Measurements from ENCODE around the gene MICU1.

Gene MICU1

GRCh38 chr10:72320676-72321247 lies 305.1 kb downstream of the MICU1 start (continued):
- 0 out of 2 replicates have a peak, but pooled peaks have one; percentile 55 for TF ChIP-seq TSHZ2 (CRISPR knock-in tag; IDR thresholded peaks at IDR 0.05)
- TF ChIP-seq POU6F1 (CRISPR knock-in tag; IDR thresholded peaks at IDR 0.05; ENCODE audit: borderline replicate concordance, low read depth): no peak
- 0 out of 2 replicates have a peak, but pooled peaks have one; percentile 67 for TF ChIP-seq SNAI2 (CRISPR knock-in tag; IDR thresholded peaks at IDR 0.05)
- no peak for TF ChIP-seq BACH2 (CRISPR knock-in tag; IDR thresholded peaks at IDR 0.05; ENCODE audit: borderline replicate concordance)
- no peak for TF ChIP-seq OSR1 (CRISPR knock-in tag; IDR thresholded peaks at IDR 0.05)
- no peak for TF ChIP-seq ZNF565 (CRISPR knock-in tag; conservative IDR thresholded peaks at IDR 0.05; ENCODE audit: low read depth)

- TF ChIP-seq TSHZ2 (CRISPR knock-in tag; IDR thresholded peaks at IDR 0.05): 0 out of 2 replicates have a peak, but pooled peaks have one; percentile 47
- TF ChIP-seq ZFP3 (CRISPR knock-in tag; IDR thresholded peaks at IDR 0.05): 0 out of 2 replicates have a peak, but pooled peaks have one; percentile 11
- TF ChIP-seq CREB5 (CRISPR knock-in tag; IDR thresholded peaks at IDR 0.05; ENCODE audit: low read depth): no peak
- peak; percentile 64 for ATAC-seq
Measured at GRCh38 chr10:72319416-72320254, 306.2 kb downstream of the MICU1 start.

DNA sequence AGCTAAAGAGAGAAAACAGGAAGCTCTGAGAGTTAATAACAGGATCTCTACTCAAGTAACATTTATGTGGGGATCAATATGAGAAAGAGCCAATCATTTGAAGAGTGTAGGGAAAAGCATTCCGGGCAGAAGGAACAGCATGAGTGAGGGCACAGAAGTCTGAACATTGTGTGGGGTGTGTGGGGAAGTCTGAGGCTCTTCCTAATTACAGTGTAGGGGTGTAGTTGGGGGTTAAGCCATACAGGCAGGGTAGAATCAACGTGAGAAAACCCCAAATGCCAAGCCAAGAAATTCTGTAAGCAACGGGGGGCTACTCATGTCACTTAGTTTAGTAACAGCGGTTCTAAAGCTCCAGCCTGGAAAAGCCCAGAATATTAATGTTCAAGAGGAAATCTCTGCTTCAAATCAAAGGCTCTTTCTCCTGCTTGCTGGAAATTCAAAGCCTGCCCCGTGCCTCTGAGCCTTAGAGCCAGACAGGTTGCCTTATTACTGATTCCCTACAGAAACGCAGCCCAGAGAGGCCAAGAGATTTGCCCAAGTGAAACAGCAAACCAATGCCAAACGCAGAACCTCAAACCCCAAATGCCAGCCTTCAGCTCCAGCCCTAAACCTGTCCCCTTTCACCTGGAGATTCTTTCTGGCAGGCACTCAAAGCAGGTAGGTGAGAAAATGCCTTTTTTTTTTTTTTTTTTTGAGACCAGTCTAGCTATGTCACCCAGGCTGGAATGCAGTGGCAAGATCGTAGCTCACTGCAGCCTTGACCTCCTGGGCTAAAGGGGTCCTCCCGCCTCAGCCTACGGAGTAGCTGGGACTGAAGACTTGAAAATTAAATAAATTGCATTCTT lies 307.2 kb downstream of the MICU1 start:
- ATAC-seq: no peak
- no peak for TF ChIP-seq ZNF8 (CRISPR knock-in tag; IDR thresholded peaks at IDR 0.05)
